Ascending aorta (tissue), 2 donors: ENCODE measurements around the gene RPS6KA4. TPM values are rescaled to one million over a fixed set of nuclear protein-coding genes. Genes with fewer than 3 reads are reported as not detected.
A peak's percentile ranks its signal among the peaks of the same experiment; 100 is the strongest.

Experiments
- DNase-seq, 2 donors: peaks; one replicate each; pipeline ENCODE4 v3.0.0-alpha.2; 2019; ENCODE audit warnings: low spot score in 2 of 2
- H3K27ac ChIP-seq, 2 donors: fragments of 200-600 bp; sonication (generic); one replicate each; pipeline ENCODE4 v1.5.1; 2016 to 2017; ENCODE audit warnings: mild to moderate bottlenecking in 1 of 2
- H3K27me3 ChIP-seq: fragments of 200-600 bp; sonication (generic); one replicate; pipeline ENCODE4 v1.5.1; 2017
- H3K36me3 ChIP-seq, 2 donors: fragments of 200-600 bp; sonication (generic); one replicate each; pipeline ENCODE4 v1.5.1; 2016
- H3K4me1 ChIP-seq, 2 donors: fragments of 200-600 bp; sonication (generic); one replicate each; pipeline ENCODE4 v1.5.1; 2016 to 2017; ENCODE audit warnings: mild to moderate bottlenecking in 1 of 2
- H3K4me3 ChIP-seq, 2 donors: fragments of 200-600 bp; sonication (generic); one replicate each; pipeline ENCODE4 v1.5.1; 2016 to 2017; ENCODE audit warnings: mild to moderate bottlenecking in 1 of 2
- H3K9me3 ChIP-seq, 2 donors: fragments of 200-600 bp; sonication (generic); one replicate each; pipeline ENCODE4 v1.5.1; 2016
- intact Hi-C: fragments of 100-400 bp; cut with DNase I; formaldehyde crosslinking; loops from one replicate; pipeline ENCODE4 v1.15.1; 2023
- total RNA-seq: library from RNA; depleted of rRNA; stranded (reverse); fragments of >200 nt; gene quantifications from one replicate; pipeline ENCODE4 v1.1.0, GENCODE V29; 2016
- TF ChIP-seq, protein P1 (sequence below), 3 experiments: fragments of 200-600 bp in 2 of 3; fragments of 450-650 bp in 1 of 3; sonication (generic) in 2 of 3; IDR thresholded peaks; one replicate each; pipeline ENCODE4 v1.5.1; 2016 to 2019; ENCODE audit warnings: antibody characterized with exemption in 3 of 3, mild to moderate bottlenecking in 1 of 3, moderate library complexity in 1 of 3

RPS6KA4 gene
- total RNA-seq, 1 donor from 2014 or later, result 81.5 TPM

DNA sequence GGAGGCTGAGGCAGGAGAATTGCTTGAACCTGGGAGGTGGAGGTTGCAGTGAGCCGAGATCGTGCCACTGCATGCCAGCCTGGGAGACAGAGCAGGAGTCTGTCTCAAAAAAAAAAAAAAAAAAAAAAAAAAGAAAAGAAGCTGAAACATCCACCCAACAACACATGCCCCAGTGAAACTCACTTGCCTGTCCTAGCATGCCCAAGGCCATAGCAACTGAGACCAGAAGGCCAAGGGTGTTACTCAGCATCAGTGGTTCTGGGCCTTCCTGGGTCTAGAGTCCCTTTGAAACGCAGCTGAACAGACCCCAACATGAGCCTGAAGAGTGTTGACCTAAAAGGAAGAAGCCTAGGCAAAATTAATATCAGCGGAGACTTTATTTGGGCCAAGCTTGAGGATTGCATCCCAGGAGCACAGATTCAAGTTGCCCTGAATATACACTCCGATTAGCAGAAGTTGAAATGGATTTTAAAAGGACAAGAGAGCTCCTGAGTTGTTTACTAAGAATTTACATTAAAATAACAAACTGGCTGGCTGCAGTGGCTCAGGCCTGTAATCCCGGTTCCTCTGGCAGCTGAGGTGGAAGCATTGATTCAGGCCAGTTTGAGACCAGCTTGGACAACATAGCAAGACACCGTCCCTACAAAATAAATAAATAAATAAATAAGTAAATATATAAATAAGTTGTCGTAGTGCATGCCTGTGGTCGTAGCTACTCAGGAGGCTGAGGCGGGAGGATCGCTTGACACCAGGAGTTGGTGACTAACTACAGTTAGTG, 34.1 kb upstream of the RPS6KA4 start:
- no peak overlapping the region for H3K27ac ChIP-seq
- DNase-seq, result no peak
- H3K4me3 ChIP-seq, result no peak overlapping the region
- H3K4me1 ChIP-seq, result peaks cover 4% of the 10 kb centered on the region in 2 donors
- peaks cover 9 to 18% of the 10 kb centered on the region in 2 donors for H3K36me3 ChIP-seq
- H3K27me3 ChIP-seq, result no peaks in the 10 kb centered on the region
- TF ChIP-seq, protein P1, sequence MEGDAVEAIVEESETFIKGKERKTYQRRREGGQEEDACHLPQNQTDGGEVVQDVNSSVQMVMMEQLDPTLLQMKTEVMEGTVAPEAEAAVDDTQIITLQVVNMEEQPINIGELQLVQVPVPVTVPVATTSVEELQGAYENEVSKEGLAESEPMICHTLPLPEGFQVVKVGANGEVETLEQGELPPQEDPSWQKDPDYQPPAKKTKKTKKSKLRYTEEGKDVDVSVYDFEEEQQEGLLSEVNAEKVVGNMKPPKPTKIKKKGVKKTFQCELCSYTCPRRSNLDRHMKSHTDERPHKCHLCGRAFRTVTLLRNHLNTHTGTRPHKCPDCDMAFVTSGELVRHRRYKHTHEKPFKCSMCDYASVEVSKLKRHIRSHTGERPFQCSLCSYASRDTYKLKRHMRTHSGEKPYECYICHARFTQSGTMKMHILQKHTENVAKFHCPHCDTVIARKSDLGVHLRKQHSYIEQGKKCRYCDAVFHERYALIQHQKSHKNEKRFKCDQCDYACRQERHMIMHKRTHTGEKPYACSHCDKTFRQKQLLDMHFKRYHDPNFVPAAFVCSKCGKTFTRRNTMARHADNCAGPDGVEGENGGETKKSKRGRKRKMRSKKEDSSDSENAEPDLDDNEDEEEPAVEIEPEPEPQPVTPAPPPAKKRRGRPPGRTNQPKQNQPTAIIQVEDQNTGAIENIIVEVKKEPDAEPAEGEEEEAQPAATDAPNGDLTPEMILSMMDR (IDR thresholded peaks at IDR 0.05), result no peak
- H3K9me3 ChIP-seq, result no peaks in the 10 kb centered on the region
- intact Hi-C loops, result no loop called here

DNA sequence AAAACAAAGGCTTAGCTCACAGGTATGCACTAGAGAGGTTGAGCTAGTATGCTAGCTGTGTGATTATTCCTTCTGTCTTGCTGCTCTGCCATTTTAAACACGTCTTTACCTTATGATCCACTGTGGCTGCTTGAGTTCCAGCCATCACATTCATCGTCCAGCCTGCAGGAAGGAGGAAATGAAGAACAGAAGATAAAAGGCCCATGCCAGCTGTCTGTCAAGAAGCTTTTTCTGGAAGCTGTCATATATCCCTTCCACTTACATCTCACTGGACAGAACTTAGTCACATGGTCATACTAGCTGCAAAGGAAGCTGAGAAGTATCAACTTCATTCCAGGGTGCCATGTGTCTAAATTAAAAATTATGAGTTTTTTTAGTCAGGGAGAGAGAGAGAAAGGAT, 31.6 kb upstream of the RPS6KA4 start:
- TF ChIP-seq, protein P1 (IDR thresholded peaks at IDR 0.05), result no peak
- intact Hi-C loops, result no loop called here
- H3K4me3 ChIP-seq, result no peak overlapping the region
- H3K9me3 ChIP-seq, result no peaks in the 10 kb centered on the region
- H3K27ac ChIP-seq, result no peak overlapping the region
- no peaks in the 10 kb centered on the region for H3K27me3 ChIP-seq
- DNase-seq, result no peak
- H3K36me3 ChIP-seq, result peaks cover 3 to 4% of the 10 kb centered on the region in 2 donors
- H3K4me1 ChIP-seq, result peaks cover 4% of the 10 kb centered on the region in 2 donors

DNA sequence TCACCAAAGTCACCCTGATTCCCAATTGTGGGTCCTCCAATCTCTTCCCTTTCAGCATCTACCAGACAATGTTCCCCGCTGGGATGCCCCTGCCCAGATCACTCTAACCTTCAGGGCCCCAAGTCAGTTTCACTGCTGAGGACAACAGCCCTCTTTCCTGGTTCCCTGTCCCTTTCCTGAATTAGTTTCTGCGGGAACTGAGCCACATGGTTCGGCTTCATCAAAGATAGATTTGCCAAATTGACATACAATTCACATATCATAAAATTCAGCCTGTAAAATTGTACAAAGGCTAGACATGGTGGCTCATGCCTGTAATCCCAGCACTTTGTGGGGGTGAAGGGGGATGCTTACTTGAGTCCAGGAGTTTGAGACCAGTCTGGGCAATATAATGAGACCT, 31.0 kb upstream of the RPS6KA4 start:
- H3K27me3 ChIP-seq, result no peaks in the 10 kb centered on the region
- H3K36me3 ChIP-seq, result no peaks in the 10 kb centered on the region
- no peak for DNase-seq
- intact Hi-C loops, result no loop called here
- TF ChIP-seq, protein P1 (IDR thresholded peaks at IDR 0.05), result no peak
- H3K27ac ChIP-seq, result no peak overlapping the region
- H3K4me1 ChIP-seq, result peaks cover 4% of the 10 kb centered on the region in 2 donors
- H3K4me3 ChIP-seq, result no peak overlapping the region
- no peaks in the 10 kb centered on the region for H3K9me3 ChIP-seq

DNA sequence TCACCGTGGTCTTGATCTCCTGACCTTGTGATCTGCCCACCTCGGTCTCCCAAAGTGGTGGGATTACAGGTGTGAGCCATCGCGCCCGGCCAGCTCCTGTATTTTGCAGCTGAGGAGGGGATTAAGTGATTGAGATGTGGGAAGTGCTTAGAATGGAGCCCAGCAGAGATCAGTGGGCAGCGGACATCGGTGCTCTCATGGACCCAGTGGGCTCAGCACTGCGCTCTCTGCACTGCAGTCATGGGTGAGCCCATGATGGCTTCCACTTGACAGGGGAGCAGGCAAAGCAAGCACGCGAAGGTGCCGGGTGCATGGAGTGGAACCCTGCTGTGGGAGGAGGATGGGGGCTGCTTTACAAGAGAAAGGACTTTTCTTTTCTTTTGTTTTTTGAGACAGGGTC, 28.1 kb upstream of the RPS6KA4 start:
- no peak for DNase-seq
- intact Hi-C loops, result no loop called here
- TF ChIP-seq, protein P1 (IDR thresholded peaks at IDR 0.05), result no peak
- H3K27ac ChIP-seq, result no peak overlapping the region
- H3K36me3 ChIP-seq, result no peaks in the 10 kb centered on the region
- no peaks in the 10 kb centered on the region for H3K9me3 ChIP-seq
- H3K4me3 ChIP-seq, result no peak overlapping the region
- peaks cover 4% of the 10 kb centered on the region in 2 donors for H3K4me1 ChIP-seq
- no peaks in the 10 kb centered on the region for H3K27me3 ChIP-seq

DNA sequence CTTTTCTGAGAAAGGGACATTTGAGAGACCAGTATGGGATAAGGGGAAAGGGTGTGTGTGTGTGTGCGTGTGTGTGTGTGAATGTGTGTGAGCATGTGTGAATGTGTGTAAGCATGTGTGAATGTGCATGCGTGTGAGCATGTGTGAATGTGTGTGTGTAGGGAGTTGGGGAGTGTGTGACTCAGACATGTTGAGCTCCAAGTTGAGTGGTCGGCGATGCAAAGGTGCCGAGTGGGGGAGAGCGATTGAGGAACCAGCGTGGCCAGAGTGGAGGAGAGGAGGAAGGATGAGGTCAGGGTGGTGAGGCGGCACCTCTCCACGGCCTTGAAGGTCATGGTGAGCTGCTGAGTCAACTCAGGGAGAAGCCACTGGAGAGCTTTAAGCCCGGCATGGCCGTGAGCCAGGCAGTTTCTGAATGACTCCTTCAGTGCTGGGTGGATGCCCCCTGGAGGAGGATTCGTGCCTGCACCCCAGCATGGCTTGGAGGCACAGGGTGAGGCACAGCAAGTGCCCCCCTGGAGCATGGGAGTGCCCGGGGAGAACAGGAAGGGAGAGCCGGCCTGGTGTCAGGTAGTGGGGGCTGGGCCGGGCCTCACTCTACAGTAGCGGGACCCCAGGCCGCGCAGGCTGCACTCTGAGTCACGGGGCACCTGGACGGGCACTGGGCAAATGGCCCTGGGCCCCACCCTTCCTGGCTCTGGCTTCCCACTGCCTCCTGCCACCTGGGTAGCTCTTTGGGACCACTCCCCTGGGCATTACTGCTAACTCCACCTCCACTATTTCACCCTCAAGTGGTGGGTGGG, 27.2 kb upstream of the RPS6KA4 start:
- no peak overlapping the region for H3K27ac ChIP-seq
- peaks cover 4% of the 10 kb centered on the region in 2 donors for H3K4me1 ChIP-seq
- H3K4me3 ChIP-seq, result no peak overlapping the region
- TF ChIP-seq, protein P1 (IDR thresholded peaks at IDR 0.05), result peak in 2 of 3 experiments; percentile 13 to 31
- H3K36me3 ChIP-seq, result no peaks in the 10 kb centered on the region
- DNase-seq, result peak; percentile 48 to 84
- no peaks in the 10 kb centered on the region for H3K27me3 ChIP-seq
- H3K9me3 ChIP-seq, result no peaks in the 10 kb centered on the region
- intact Hi-C loops, result no loop called here
